ENCODE results near the gene ZC3H18.
A peak's percentile ranks its signal among the peaks of the same experiment; 100 is the strongest.

Gene ZC3H18

DNA sequence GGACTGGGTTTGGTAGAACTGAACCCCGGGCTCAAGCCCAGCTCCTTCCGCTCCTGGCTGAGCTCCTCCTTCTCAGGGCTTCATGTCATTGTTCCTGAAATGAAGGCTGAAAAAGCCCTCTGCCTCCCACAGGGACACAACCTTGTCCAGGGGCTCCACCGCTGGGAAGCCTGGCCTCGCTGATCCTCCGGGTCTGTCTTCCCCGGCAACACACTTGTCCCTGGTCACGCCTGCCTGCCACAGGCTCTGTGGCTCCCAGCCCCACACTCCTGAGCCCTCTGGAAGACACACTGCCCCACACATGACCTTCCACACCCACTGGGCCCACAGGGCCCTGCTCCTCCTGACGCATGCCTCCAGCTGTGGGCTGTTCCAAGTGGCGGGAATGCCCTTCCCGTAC is 18.0 kb upstream of the ZC3H18 start:
- DNase-seq: no peak

DNA sequence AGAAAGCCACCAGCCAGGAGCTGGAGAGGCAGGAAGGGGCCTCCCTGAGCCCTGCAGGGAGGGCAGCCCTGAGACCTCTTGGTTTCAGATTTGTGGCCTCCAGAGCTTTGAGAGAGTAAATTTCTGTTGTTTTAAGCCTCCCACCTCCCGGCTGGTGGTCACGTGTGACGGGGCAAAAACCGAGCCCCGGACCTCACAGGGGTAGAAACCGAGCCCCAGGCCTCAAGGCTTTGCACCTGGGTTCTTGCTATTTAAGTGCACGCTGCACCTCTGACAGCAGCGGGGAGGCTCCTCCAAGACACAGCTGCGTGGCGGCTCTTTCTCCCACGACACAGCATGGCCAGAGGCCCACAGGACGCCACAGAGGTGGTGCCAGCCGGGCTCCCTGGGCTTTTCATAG is 17.4 kb upstream of the ZC3H18 start:
- no peak for DNase-seq

DNA sequence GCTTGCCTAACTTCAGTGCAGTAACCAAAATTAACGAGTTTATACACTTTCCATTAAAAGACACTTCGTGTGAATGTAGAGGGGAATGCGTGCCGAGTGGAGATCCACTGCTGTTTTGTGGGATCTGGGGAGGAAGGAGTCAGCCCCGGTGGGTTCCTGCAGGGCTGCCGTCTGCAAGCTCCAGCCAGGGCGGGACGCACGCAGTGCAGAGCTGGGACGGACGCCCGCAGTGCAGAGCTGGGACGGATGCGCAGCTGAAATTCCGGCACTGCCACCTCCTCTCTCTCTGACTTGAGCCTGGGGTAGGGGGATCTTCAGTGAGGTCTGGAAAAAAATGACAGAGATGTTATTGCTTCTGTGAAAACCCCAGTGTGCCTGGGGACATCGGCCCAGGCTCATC is 16.5 kb upstream of the ZC3H18 start:
- DNase-seq: no peak

DNA sequence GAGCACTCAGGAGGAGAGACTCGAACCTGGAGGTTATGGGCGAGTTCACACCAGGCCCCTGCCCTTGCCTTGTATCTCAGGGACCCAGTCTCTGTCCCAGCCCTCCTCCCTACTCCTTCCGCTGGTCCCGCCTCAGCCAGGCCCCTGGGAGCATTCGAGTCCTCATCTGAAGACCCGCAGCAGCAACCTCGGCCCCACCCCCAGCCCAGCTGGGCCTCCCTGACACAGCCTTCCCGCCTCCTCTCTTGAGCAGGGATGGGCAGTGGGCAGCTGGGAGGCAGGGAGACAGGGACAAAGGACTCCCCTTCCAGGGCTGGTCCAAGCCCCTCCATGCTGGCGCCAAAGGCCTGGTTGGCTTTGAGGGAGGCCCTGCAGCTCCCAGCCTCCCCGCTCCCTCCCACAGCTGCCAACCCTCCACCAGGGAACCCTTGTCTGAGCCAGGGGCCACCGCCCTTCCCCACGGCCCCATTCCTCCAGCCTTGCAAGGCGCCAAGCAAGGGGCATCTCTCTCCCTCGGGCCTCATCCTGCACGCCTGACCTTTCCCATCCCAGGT is 15.4 kb upstream of the ZC3H18 start:
- DNase-seq: no peak

DNA sequence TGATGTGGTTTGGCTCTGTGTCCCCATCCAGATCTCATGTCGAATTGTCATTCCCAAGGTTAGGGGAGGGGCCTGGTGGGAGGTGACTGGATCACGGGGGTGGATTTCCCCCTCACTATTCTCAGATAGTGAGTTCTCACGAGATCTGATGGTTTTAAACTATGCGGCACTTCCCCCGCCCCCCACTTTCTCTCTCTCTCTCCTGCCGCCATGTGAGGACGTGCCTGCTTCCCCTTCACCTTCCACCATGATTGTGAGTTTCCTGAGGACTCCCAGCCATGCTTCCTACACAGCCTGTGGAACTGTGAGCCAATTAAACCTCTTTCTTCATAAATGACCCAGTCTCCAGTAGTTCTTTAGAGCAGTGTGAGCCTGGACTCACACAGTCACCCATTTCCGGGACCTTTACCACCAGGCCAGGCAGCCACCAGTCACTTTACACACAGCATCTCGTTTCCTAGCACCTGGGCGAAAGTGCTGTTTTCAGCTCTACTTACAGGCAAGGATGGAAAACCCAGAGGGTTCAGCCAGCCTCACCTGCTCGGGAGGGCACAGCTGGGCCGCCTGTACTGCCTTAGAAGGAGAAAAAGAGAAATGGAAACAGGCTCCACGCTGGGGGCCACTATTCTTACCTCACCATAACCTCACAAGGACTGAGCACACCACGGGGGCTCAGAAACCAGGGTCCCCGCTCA is 13.8 kb upstream of the ZC3H18 start:
- DNase-seq: no peak

DNA sequence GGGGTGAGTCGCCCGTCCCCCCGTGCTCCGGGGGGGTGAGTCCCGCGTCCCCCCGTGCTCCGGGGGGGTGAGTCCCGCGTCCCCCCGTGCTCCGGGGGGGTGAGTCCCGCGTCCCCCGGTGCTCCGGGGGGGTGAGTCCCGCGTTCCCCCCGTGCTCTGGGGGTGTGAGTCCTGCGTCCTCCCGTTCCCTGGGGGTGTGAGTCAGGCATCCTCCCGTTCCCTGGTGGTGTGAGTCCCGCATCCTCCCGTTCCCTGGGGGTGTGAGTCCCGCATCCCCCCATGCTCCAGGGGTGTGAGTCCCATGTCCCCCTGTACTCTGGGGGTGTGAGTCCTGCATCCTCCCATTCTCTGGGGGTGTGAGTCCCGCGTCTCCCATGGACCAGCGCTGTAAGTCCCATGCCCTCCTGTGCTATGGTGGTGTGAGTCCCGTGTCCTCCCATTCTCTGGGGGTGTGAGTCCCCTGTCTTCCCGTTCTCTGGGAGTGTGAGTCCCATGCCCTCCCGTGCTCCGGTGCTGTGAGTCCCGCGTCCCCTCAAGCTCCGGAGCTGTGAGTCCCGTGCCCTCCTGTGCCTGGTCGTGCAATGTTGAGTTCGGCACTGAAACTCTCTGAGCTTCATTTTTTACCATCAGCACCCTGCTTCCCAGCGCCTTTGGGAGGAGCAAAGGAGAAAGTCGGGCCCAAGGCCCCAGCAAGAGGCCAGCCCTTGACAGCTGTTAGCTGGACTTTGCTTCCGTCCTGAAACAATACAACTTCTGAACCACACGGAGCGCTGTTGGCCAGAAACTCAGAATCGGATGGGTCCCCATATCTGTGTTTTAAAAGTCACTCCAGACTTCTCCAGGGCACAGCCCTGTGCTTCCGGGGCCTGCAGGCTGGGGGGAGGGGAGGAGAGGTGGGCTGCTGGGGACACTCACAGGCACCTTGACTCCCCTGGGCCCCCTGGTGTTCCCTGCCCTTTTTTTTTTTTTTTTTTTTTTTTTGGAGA is 11.5 kb upstream of the ZC3H18 start:
- peak; percentile 8 for DNase-seq

DNA sequence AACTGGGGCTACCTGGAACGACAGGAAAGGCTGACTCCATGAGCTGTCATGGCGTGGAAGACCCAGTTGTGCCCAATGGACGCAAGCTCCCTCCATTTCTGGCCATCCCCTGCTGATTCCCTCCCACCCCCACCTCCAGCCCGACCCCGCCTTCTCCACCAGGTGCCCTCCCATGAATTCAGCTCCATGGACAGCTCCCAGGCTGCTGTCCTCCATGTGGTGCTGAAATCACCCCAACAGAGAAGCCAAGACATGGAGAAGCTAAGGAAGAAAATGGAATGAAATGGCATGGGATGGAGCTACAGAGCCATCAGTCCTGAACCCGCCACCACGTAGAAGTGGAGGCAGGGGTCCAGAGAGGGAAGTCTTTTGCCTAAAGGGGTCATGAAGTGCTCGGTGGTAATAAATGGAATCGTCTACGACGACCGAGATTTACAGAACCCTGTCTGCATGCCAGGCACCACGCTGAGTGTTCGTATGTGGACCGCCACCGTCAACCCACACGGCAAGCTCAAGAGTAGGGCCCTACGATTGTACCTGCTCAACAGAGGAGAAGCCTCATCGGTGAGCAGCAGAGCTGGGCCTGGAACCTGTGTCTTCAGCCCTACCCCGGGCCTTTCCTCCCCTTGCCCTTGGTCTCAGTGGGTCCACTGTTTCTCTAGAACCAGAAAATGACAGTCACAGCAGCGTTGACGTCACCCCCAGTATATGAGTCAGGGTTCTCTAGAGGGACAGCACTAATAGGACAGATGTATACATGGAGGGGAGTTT is 9.3 kb upstream of the ZC3H18 start:
- DNase-seq: no peak

DNA sequence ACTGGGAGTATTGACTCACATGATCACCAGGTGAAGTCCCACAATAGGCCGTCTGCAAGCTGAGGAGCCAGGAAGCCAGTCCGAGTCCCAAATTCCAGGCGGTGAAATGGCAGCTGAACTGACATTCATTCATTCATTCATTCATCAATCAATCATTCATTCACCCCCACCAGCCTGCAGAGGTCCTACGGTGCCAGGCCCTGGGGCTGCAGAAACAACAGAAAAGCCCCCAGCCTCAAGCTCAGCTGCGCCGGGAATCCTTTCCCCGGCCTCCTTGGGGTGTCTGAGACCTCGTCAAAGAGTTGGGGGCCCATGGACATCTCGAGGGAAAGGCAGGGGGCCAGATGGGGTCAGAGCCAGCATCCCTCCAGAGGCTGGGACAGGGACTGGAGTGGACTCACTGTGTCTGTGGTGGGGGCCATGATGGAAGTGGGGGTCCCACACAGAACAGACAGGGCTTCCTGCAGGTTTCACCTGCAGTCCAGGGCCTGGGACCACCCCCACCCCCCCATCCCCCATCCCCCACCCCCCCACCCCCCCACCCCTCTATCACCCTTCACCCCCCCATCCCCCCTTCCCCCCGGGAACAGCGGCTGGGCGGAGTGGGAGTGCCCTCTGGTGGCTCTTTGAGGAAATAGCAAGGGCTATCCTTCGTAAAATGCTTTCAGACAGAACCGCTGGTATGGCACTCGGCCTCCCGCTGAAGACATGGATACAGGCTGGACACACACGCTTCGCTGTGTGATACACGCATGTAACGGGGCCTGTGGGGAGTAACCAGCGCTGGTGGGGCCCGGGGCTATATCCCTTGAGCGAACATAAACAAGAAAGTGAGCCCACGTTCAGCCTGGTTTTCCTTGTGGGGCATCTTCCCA is 8.5 kb upstream of the ZC3H18 start:
- peak; percentile 2 for DNase-seq

DNA sequence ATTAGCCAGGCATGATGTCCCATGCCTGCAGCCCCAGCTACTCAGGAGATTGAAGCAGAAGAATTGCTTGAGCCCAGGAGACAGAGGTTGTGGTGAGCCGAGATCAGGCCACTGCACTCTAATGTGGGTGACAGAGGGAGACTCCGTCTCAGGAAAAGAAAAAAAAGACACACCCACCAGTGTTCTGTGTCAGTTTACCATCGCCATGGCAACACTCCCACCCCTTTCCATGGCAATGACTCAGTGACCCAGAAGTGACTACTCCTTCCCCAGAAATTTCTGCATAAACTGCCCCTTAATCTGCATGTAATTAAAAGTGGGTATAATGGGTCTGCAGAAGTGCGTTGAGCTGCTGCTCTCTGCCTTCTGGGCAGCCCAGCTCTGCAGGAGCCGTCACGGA is 4.0 kb upstream of the ZC3H18 start:
- no peak for DNase-seq

DNA sequence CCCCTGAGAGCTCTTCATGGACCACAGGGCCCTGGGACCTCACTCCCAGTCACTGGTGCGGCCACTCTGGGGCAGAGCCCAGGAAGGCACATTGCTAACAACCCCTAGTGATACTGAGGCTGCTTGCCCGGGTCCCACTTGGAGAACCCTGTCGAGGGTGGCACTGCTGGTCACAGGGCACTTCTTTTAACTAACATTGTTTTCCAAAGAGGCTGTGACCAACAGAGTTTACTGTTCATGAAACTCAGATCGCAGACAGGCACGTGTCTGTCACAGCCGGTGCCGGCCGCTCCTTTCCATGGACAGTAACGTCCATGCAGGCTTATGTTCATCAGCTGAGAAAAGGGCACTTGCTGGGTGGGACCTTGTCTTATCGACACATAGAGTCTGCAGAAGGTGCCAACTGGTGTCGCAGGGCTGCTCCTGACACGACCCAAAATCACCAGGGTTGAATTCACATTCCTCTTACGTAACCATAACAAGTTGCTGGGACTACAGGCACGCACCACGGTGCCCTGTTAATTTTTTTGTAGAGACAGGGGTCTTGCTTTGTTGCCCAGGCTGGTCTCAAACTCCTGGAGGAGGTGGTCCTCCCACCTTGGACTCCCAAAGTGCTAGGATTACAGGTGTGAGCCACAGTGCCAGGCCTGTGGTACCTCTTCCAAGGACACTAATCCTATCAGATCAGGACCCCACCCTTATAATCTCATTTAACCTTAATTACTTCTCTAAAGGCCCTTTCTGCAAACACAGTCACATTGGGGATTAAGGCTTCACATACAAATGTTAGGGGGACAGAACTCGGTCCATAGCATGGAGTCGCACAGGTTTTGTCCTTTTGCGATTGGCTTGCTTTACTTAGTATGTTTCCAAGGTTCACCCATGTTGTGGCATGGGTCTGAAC is 1.2 kb upstream of the ZC3H18 start:
- DNase-seq: no peak

DNA sequence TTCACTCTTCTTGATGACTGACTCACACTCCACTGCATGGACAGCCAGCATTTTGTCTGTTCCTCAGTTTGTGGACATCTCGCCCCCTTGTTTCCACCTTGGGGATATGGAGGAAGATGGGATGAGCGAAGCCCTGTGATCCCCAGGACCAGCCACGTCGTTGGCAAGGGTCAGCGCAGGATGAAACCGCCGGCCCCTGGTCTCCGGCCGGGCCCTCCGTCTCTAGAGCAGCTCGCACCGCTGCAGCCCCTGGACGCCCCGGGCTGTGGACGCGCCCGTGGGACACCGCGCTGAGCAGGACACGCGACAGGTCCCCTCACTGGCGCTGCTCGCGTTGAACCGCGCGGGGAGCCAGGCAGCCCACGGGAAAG is 604 bp upstream of the ZC3H18 start:
- no peak for DNase-seq

DNA sequence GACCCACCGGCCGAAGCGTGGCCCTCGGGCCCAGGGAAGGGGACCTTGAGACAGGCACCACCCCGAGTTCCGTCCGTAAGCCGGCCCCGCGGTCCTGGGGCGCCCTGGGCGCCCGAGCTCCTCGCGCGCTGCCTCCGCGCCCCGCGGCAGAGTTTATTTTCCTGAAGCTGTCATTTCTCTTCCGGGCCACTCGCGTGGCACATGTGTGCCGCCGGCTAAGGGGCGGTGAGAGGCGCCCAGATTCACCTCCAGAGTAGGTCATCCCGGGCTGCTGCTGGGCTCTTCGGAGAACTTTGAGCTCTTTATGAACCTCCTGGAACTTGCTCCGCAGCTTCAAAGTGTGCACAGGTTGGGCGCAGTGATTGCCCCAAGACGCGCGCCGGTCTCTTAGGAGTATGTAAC is 489 bp downstream of the ZC3H18 start:
- no peak for DNase-seq

DNA sequence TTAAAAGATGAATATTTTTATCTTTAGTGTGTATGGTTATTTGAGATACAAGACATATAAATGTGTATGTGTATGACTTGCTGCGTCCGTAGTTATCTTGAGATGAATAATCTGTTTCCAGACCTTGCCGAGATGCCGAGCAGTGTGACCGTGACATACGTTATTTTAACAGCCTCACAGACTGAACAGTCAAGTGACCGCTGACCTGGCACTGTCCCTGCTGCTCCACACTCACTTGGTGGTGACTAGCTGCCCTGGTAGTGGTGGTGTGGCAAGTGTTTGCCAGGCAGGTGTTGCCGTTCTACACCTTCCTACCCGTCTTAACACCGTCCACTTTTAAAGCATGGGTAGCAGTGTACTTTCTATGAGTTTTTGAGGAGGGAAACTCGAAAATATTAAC is 5.0 kb downstream of the ZC3H18 start:
- no peak for DNase-seq

DNA sequence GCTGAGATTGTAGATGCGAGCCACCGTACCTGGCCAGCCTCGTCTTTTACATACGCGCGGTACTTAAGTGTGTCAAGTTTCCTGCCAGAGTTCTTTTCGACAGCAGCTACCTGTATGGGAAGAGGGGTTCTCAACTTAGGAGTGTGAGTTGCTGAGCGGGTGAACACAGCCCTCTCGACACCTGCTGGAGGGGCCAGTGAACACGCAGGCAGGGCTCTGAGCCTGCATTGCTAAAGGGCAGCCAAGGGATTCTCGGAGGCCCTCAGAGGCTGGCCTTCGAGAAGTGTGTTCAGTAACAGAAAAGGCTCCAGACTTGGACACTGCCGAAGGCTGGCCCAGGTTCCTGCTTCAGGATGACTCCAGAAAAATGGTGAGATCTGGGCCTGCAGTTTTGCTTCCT is 6.1 kb downstream of the ZC3H18 start:
- DNase-seq: no peak

DNA sequence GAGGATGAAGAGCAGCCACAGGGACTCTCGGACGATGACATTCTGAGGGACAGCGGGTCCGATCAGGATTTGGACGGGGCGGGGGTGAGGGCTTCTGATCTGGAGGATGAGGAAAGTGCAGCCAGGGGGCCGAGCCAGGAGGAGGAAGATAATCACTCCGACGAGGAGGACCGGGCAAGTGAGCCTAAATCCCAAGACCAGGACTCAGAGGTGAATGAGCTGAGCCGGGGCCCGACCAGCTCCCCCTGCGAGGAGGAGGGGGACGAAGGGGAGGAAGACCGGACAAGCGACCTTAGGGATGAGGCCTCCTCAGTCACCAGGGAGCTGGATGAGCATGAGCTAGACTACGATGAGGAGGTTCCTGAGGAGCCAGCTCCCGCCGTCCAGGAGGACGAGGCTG is 7.0 kb downstream of the ZC3H18 start:
- DNase-seq: no peak

DNA sequence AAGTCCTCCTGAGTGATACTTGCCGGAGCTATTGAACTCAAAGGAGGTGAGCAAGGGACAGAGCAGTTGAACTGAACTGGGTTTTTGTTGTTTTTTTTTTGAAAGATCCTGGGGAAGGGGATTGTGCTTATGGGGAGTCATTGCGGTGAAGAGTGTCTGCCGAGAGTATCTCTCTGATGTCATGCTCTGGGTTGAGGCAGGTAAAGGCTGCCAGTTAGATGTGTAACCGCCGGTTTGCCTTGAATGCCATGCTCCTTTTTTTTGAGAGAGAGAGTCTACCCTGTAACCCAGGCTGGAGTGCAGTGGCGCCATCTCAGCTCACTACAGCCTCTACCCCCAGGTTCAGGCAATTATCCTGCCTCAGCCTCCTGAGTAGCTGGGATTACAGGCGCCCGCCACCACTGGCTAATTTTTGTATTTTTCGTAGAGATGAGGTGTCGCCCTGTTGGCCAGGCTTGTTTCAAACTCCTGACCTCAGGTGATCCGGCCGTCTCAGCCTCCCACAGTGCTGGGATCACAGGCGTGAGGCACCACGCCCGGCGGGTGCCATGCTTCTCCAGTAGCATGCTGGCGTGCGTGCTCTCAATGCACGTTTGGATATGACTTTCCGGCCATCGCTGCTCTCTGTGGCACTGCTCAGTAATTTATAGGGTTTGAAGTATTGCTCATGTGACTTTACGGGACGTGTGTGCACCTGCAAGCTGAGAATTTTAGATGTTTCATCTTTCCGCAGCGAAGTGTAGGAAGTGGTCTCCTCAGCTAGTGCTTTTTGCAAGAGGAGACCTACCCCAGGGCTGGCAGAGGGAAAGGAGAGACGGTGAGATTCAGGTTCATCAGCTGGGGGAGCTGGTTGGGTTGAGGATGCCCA is 8.5 kb downstream of the ZC3H18 start:
- DNase-seq: no peak

DNA sequence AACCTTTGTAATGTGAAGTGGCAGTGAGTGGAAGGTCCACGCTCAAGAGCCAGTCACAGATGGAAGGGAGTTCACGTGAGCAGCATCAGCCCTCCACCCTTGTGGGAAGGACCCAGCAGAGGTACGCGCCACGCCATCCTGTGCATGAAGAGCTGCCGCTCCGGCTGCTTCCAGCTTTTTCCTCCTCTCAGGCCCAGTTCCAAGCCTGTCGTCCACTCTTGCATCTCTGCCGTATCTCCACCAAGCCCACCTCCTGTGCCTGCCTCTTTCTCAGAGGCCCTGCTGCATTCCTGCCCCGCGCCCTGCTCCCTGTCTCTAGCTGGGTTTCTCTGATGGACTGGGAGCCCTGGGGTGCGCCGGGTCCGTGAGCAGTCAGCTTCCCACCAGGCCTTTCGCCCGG is 10.2 kb downstream of the ZC3H18 start:
- no peak for DNase-seq

DNA sequence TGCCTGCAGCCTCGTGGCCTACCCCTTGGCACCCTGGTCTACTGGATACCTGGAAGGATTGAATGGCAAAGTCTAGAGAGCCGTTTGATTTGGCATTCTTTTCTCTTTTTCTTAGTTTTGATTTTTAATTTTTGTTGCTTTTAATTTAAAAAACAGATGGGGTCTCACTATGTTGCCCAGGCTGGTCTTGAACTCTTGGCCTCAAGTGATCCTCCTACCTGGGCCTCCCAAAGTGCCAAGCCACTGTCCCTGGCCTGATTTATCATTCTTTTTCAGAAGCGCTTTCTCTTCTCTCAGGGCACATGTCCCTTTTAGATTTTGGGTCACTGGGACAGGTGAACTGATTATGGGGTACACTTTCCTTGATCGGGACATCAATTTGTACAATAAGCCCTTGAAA is 10.8 kb downstream of the ZC3H18 start:
- no peak for DNase-seq

DNA sequence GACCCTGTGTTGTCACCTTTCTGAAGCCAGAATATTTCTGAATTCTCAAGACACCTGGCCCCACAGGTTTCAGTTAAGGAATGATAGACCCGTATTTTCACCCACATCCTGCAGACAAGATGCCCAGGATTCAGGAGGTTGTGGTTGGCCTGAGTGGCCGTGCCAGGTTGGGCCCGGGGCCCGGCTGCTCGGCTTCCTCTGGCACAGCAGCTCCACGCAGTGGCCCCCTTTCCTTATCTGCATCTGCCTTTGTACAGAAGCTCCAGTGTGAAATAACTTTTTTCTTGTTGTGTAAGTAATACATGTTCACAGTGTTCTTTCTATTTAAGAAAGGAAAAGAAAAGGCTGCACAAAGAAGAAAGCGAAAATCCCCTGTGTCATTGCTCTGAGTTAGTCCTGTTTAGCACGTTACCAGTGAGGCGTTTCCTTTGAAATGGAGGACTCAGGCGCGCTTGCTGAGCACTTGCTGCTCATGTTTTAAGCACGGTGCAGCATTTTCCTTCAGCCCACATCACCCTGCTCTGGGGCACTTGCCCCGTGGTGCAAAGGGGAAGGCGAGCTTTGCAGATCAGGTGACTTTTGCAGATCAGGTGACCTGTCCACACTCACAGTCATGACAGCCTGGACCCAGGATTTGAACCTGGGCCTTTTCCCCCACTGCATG is 12.8 kb downstream of the ZC3H18 start:
- no peak for DNase-seq

DNA sequence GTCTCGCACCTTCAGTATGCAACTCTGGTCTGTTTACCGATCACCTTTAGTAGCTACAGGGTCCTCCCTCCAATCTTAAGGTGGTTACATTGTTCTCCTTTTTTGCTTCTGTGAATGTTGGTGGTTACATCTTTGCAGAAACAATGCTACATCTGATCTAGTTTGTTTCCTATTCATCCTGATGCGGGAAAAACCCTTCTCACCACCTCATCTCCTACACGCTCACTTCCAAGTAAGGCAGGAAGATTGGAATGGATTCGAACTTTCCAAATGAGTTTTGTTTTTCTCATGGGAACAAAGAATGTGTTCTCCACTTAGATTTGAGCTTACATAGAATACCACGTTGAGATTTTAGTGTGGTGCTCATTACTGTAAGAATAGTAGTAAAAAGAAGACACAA is 14.5 kb downstream of the ZC3H18 start:
- no peak for DNase-seq
